Activated CD4-positive, alpha-beta memory T cell treated with anti-CD3 and anti-CD28 coated beads, Interleukin-2, amount 10 ng/mL, durations not matched to agents 7 days and 5 days (primary cell): Measurements from ENCODE around the gene SIRT2. TPM values are rescaled to one million over a fixed set of nuclear protein-coding genes. Genes with fewer than 3 reads are reported as not detected.

Source experiments
- CTCF ChIA-PET: fragments of 350-600 bp; sonication (Branson Sonifier 250); formaldehyde crosslinking; loops from one replicate; lab custom pipeline; 2021; ENCODE audit warnings: antibody characterized with exemption, inconsistent platforms; lab: Charles Lee
- POLR2A ChIA-PET: fragments of 350-600 bp; sonication (Branson Sonifier 250); formaldehyde crosslinking; loops from one replicate; lab custom pipeline; 2021; ENCODE audit warnings: antibody characterized with exemption; lab: Charles Lee
- DNase-seq: peaks from one replicate; pipeline ENCODE4 v3.0.0-alpha.2; 2020
- H3K27ac Mint-ChIP-seq: one replicate; pipeline ENCODE4 v1.8.0; 2021; ENCODE audit warnings: mild to moderate bottlenecking, mixed read lengths
- H3K27me3 Mint-ChIP-seq: one replicate; pipeline ENCODE4 v1.8.0; 2021; ENCODE audit warnings: mixed read lengths
- H3K36me3 Mint-ChIP-seq: one replicate; pipeline ENCODE4 v1.8.0; 2021; ENCODE audit warnings: low read depth, mixed read lengths
- H3K4me1 Mint-ChIP-seq: one replicate; pipeline ENCODE4 v1.8.0; 2021; ENCODE audit warnings: mixed read lengths
- H3K4me3 Mint-ChIP-seq: one replicate; pipeline ENCODE4 v1.8.0; 2021; ENCODE audit warnings: mild to moderate bottlenecking, mixed read lengths
- H3K9me3 Mint-ChIP-seq: one replicate; pipeline ENCODE4 v1.8.0; 2021; ENCODE audit warnings: mixed read lengths
- total RNA-seq, 2 experiments: library from RNA; stranded (reverse); gene quantifications; one replicate each; pipeline ENCODE4 v1.2.3, GENCODE V29; 2021

Gene SIRT2
- total RNA-seq, 2 experiments from 2014 or later, result 51.4 to 53.2 TPM

GRCh38 chr19:38917921-38918491, 18.6 kb upstream of the SIRT2 start:
- Mint-ChIP-seq H3K27me3 (no peaks in the 10 kb centered on the region), H3K9me3 (no peaks in the 10 kb centered on the region), H3K27ac (no peak overlapping the region), H3K4me3 (no peak overlapping the region), H3K36me3 (peaks cover 16% of the 10 kb centered on the region), H3K4me1 (peaks cover 2% of the 10 kb centered on the region)
- POLR2A ChIA-PET, result interaction anchor here (1.5 kb wide), 1 partner anchor 13 kb away, joined by 7 read pairs; the partner anchor contains the start of genes MRPS12 and SARS2
- DNase-seq, result no peak
- CTCF ChIA-PET, result interaction anchor here (2.7 kb wide), 1 partner anchor 12 kb away, joined by 10 read pairs; the partner anchor contains the start of genes MRPS12 and SARS2

- no peak for DNase-seq
- H3K9me3 Mint-ChIP-seq, result no peaks in the 10 kb centered on the region
- no peaks in the 10 kb centered on the region for H3K27me3 Mint-ChIP-seq
- H3K27ac Mint-ChIP-seq, result no peak overlapping the region
- H3K4me3 Mint-ChIP-seq, result no peak overlapping the region
- H3K4me1 Mint-ChIP-seq, result peaks cover 7% of the 10 kb centered on the region
- ChIA-PET CTCF (interaction anchor here (2.7 kb wide), 1 partner anchor 13 kb away, joined by 10 read pairs; the partner anchor contains the start of genes MRPS12 and SARS2), POLR2A (interaction anchor here (0.6 to 1.5 kb wide), 2 partner anchors 13 to 263 kb away, joined by 3 to 7 read pairs; partner anchors contain the start of genes MRPS12 and SARS2)
- H3K36me3 Mint-ChIP-seq, result peaks cover 16% of the 10 kb centered on the region
Observed at GRCh38 chr19:38917516-38917915, 18.1 kb upstream of the SIRT2 start.

- Mint-ChIP-seq H3K27me3 (no peaks in the 10 kb centered on the region), H3K36me3 (peaks cover 8% of the 10 kb centered on the region), H3K4me3 (no peak overlapping the region), H3K4me1 (peaks cover 7% of the 10 kb centered on the region), H3K27ac (no peak overlapping the region), H3K9me3 (no peaks in the 10 kb centered on the region)
- CTCF ChIA-PET, result interaction anchor here (1.2 to 1.8 kb wide), 2 partner anchors 15 to 513 kb away, joined by 4 read pairs; partner anchors contain the start of genes FAM98C, MRPS12 and SARS2
- DNase-seq, result no peak
- POLR2A ChIA-PET, result interaction anchor here (0.6 kb wide), 1 partner anchor 12 kb away, joined by 4 read pairs; no protein-coding TSS in a partner anchor
Observed at GRCh38 chr19:38915329-38916321, 16.2 kb upstream of the SIRT2 start.

- CTCF ChIA-PET, result interaction anchor here (1.4 to 1.8 kb wide), 3 partner anchors 16 to 511 kb away, joined by 4 to 11 read pairs (median 5); partner anchors contain the start of genes FAM98C, MRPS12 and SARS2
- H3K27me3 Mint-ChIP-seq, result no peaks in the 10 kb centered on the region
- peaks cover 10% of the 10 kb centered on the region for H3K36me3 Mint-ChIP-seq
- POLR2A ChIA-PET, result interaction anchor here (1.1 kb wide), 1 partner anchor 540 kb away, joined by 3 read pairs; the partner anchor contains the start of gene PSMD8
- DNase-seq, result no peak
- no peak overlapping the region for H3K4me3 Mint-ChIP-seq
- H3K9me3 Mint-ChIP-seq, result no peaks in the 10 kb centered on the region
- H3K4me1 Mint-ChIP-seq, result peaks cover 7% of the 10 kb centered on the region
- H3K27ac Mint-ChIP-seq, result no peak overlapping the region
Observed at GRCh38 chr19:38913958-38914357, 14.5 kb upstream of the SIRT2 start.

- DNase-seq, result no peak
- H3K27ac Mint-ChIP-seq, result no peak overlapping the region
- H3K9me3 Mint-ChIP-seq, result no peaks in the 10 kb centered on the region
- POLR2A ChIA-PET, result interaction anchor here (0.6 to 0.9 kb wide), 2 partner anchors 12 to 71 kb away, joined by 3 to 4 read pairs; no protein-coding TSS in a partner anchor
- no peak overlapping the region for H3K4me3 Mint-ChIP-seq
- H3K27me3 Mint-ChIP-seq, result no peaks in the 10 kb centered on the region
- peaks cover 18% of the 10 kb centered on the region for H3K36me3 Mint-ChIP-seq
- H3K4me1 Mint-ChIP-seq, result peaks cover 7% of the 10 kb centered on the region
- CTCF ChIA-PET, result interaction anchor here (0.5 to 1.8 kb wide), 3 partner anchors 17 to 330 kb away, joined by 4 to 11 read pairs (median 5); partner anchors contain the start of genes MRPS12 and SARS2
Observed at GRCh38 chr19:38912600-38913514, 13.4 kb upstream of the SIRT2 start.

- H3K4me3 Mint-ChIP-seq, result no peak overlapping the region
- H3K27ac Mint-ChIP-seq, result no peak overlapping the region
- peaks cover 32% of the 10 kb centered on the region for H3K36me3 Mint-ChIP-seq
- no peaks in the 10 kb centered on the region for H3K9me3 Mint-ChIP-seq
- POLR2A ChIA-PET, result no interaction called here
- DNase-seq, result no peak
- peaks cover 7% of the 10 kb centered on the region for H3K4me1 Mint-ChIP-seq
- no peaks in the 10 kb centered on the region for H3K27me3 Mint-ChIP-seq
- CTCF ChIA-PET, result interaction anchor here (0.9 kb wide), 1 partner anchor 9 kb away, joined by 3 read pairs; no protein-coding TSS in a partner anchor
Observed at GRCh38 chr19:38911388-38912001, 12.1 kb upstream of the SIRT2 start.

- no peaks in the 10 kb centered on the region for H3K27me3 Mint-ChIP-seq
- ChIA-PET CTCF (no interaction called here), POLR2A (no interaction called here)
- peaks cover 7% of the 10 kb centered on the region for H3K4me1 Mint-ChIP-seq
- no peaks in the 10 kb centered on the region for H3K9me3 Mint-ChIP-seq
- no peak overlapping the region for H3K4me3 Mint-ChIP-seq
- DNase-seq, result no peak
- no peak overlapping the region for H3K27ac Mint-ChIP-seq
- H3K36me3 Mint-ChIP-seq, result peaks cover 38% of the 10 kb centered on the region
Observed at GRCh38 chr19:38910488-38910887, 11.1 kb upstream of the SIRT2 start.

GRCh38 chr19:38908911-38909310, 9.5 kb upstream of the SIRT2 start:
- no peaks in the 10 kb centered on the region for H3K27me3 Mint-ChIP-seq
- DNase-seq, result no peak
- no peak overlapping the region for H3K4me3 Mint-ChIP-seq
- ChIA-PET POLR2A (no interaction called here), CTCF (interaction anchor here (1.1 kb wide), 1 partner anchor 21 kb away, joined by 3 read pairs; no protein-coding TSS in a partner anchor)
- H3K4me1 Mint-ChIP-seq, result peaks cover 12% of the 10 kb centered on the region
- H3K36me3 Mint-ChIP-seq, result peaks cover 50% of the 10 kb centered on the region
- H3K9me3 Mint-ChIP-seq, result no peaks in the 10 kb centered on the region
- H3K27ac Mint-ChIP-seq, result no peak overlapping the region

- POLR2A ChIA-PET, result no interaction called here
- H3K9me3 Mint-ChIP-seq, result no peaks in the 10 kb centered on the region
- CTCF ChIA-PET, result interaction anchor here (1.1 kb wide), 1 partner anchor 20 kb away, joined by 3 read pairs; no protein-coding TSS in a partner anchor
Observed at GRCh38 chr19:38907670-38908069, 8.3 kb upstream of the SIRT2 start.

GRCh38 chr19:38907227-38907626, 7.8 kb upstream of the SIRT2 start:
- Mint-ChIP-seq H3K27ac (no peak overlapping the region), H3K4me3 (no peak overlapping the region), H3K27me3 (no peaks in the 10 kb centered on the region), H3K9me3 (no peaks in the 10 kb centered on the region), H3K4me1 (peaks cover 9% of the 10 kb centered on the region), H3K36me3 (peaks cover 53% of the 10 kb centered on the region)
- ChIA-PET CTCF (interaction anchor here (2.4 kb wide), 1 partner anchor 23 kb away, joined by 8 read pairs; the partner anchor contains the start of genes MRPS12 and SARS2), POLR2A (no interaction called here)
- no peak for DNase-seq

More at GRCh38 chr19:38907670-38908069, 8.3 kb upstream of the SIRT2 start:
- peaks cover 9% of the 10 kb centered on the region for H3K4me1 Mint-ChIP-seq
- H3K27ac Mint-ChIP-seq, result no peak overlapping the region
- no peaks in the 10 kb centered on the region for H3K27me3 Mint-ChIP-seq
- H3K36me3 Mint-ChIP-seq, result peaks cover 53% of the 10 kb centered on the region
- H3K4me3 Mint-ChIP-seq, result no peak overlapping the region
- no peak for DNase-seq

- CTCF ChIA-PET, result interaction anchor here (2.4 kb wide), 1 partner anchor 24 kb away, joined by 8 read pairs; the partner anchor contains the start of genes MRPS12 and SARS2
- peaks cover 58% of the 10 kb centered on the region for H3K36me3 Mint-ChIP-seq
- no peaks in the 10 kb centered on the region for H3K27me3 Mint-ChIP-seq
- H3K9me3 Mint-ChIP-seq, result peaks cover 2% of the 10 kb centered on the region
- no peak for DNase-seq
- H3K27ac Mint-ChIP-seq, result no peak overlapping the region
- no peak overlapping the region for H3K4me3 Mint-ChIP-seq
- POLR2A ChIA-PET, result no interaction called here
- peaks cover 22% of the 10 kb centered on the region for H3K4me1 Mint-ChIP-seq
Observed at GRCh38 chr19:38905620-38906019, 6.2 kb upstream of the SIRT2 start.
